Hepatic stellate cell (primary cell): ENCODE data around the gene MTFMT.
A peak's percentile ranks its signal among the peaks of the same experiment; 100 is the strongest.
"Not testable (repeated sequence)": the region's sequence is repeated elsewhere in the genome, so short reads cannot be mapped to it uniquely, and the experiment has no call there.

ENCODE experiments used
- DNase-seq: peaks from one replicate; pipeline ENCODE4 v3.0.0; 2011; ENCODE audit warnings: low spot score

The MTFMT gene

GRCh38 chr15:65038836-65039235 lies 9.4 kb upstream of the MTFMT start:
- DNase-seq, result no peak

GRCh38 chr15:65038428-65038827 lies 9.0 kb upstream of the MTFMT start:
- DNase-seq, result no peak

- no peak for DNase-seq
These were observed 7.9 kb upstream of the MTFMT start for GRCh38 chr15:65037309-65037708.

GRCh38 chr15:65034719-65035118 lies 5.3 kb upstream of the MTFMT start:
- no peak for DNase-seq

GRCh38 chr15:65033659-65034269 lies 4.3 kb upstream of the MTFMT start:
- DNase-seq, result peak; percentile 53

- DNase-seq, result peak; percentile 65
These were observed 3.5 kb upstream of the MTFMT start for GRCh38 chr15:65032801-65033537.

- no peak for DNase-seq
These were observed 333 bp upstream of the MTFMT start for GRCh38 chr15:65029736-65030208.

- DNase-seq, result no peak
These were observed 1.1 kb downstream of the MTFMT start for GRCh38 chr15:65028338-65028737.

GRCh38 chr15:65027593-65027992 lies 1.8 kb downstream of the MTFMT start:
- no peak for DNase-seq

GRCh38 chr15:65026756-65027155 lies 2.7 kb downstream of the MTFMT start:
- no peak for DNase-seq

- DNase-seq, result no peak
These were observed 8.0 kb downstream of the MTFMT start for GRCh38 chr15:65021488-65021887.

GRCh38 chr15:65020419-65020818 lies 9.0 kb downstream of the MTFMT start:
- DNase-seq, result no peak

GRCh38 chr15:65011198-65011597 lies 18.2 kb downstream of the MTFMT start:
- not testable (repeated sequence) for DNase-seq

GRCh38 chr15:65008983-65009382 lies 20.5 kb downstream of the MTFMT start:
- DNase-seq, result no peak

GRCh38 chr15:65006876-65007275 lies 22.6 kb downstream of the MTFMT start:
- DNase-seq, result no peak

- DNase-seq, result no peak
These were observed 24.4 kb downstream of the MTFMT start for GRCh38 chr15:65004993-65005392.

GRCh38 chr15:64997745-64998375 lies 31.6 kb downstream of the MTFMT start:
- DNase-seq, result no peak

GRCh38 chr15:64997066-64997465 lies 32.4 kb downstream of the MTFMT start:
- no peak for DNase-seq

GRCh38 chr15:64993290-64993689 lies 36.1 kb downstream of the MTFMT start:
- DNase-seq, result no peak

GRCh38 chr15:64991536-64992135 lies 37.8 kb downstream of the MTFMT start:
- no peak for DNase-seq

GRCh38 chr15:64990168-64990470 lies 39.3 kb downstream of the MTFMT start:
- DNase-seq, result no peak

GRCh38 chr15:64989416-64990167 lies 39.8 kb downstream of the MTFMT start, which contains the start of gene SPG21:
Gene SPG21, minus strand, starts transcription at chr15:64989914. Its CDS starts 6,345 bp downstream, at chr15:64983569.
- DNase-seq, result peak; percentile 90
